ENCODE results near the gene ACKR3. TPM values are rescaled to one million over a fixed set of nuclear protein-coding genes. Genes with fewer than 3 reads are reported as not detected.

The ACKR3 gene
- total and polyA plus RNA-seq, 12 donors = 1.1 to 12.8 (median 1.9) TPM

- H3K27ac ChIP-seq = no peak overlapping the region
- no peaks in the 10 kb centered on the region for H3K36me3 ChIP-seq (replicated peaks in 1 of 2)
- 88 to 92% (median 90%) methylated on average over 9 of the region's 9 CpGs for WGBS, 4 donors
- no peaks in the 10 kb centered on the region for H3K4me1 ChIP-seq (replicated peaks in 1 of 2)
- H3K4me3 ChIP-seq = no peak overlapping the region
- no peak for DNase-seq
- no peaks in the 10 kb centered on the region for H3K9me3 ChIP-seq (replicated peaks in 1 of 3)
- TF ChIP-seq, protein P1, sequence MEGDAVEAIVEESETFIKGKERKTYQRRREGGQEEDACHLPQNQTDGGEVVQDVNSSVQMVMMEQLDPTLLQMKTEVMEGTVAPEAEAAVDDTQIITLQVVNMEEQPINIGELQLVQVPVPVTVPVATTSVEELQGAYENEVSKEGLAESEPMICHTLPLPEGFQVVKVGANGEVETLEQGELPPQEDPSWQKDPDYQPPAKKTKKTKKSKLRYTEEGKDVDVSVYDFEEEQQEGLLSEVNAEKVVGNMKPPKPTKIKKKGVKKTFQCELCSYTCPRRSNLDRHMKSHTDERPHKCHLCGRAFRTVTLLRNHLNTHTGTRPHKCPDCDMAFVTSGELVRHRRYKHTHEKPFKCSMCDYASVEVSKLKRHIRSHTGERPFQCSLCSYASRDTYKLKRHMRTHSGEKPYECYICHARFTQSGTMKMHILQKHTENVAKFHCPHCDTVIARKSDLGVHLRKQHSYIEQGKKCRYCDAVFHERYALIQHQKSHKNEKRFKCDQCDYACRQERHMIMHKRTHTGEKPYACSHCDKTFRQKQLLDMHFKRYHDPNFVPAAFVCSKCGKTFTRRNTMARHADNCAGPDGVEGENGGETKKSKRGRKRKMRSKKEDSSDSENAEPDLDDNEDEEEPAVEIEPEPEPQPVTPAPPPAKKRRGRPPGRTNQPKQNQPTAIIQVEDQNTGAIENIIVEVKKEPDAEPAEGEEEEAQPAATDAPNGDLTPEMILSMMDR (IDR thresholded peaks at IDR 0.05) = no peak
- no peak for TF ChIP-seq POLR2A (IDR thresholded peaks at IDR 0.05)
- intact Hi-C loops (cut with DNase I) = no loop called here
- H3K27me3 ChIP-seq = no peaks in the 10 kb centered on the region
These were observed 9.6 kb downstream of the ACKR3 start for GRCh38 chr2:236579048-236579745.

GRCh38 chr2:236579746-236580315 is 10.2 kb downstream of the ACKR3 start:
- no peaks in the 10 kb centered on the region for H3K27me3 ChIP-seq
- no peaks in the 10 kb centered on the region for H3K4me1 ChIP-seq (replicated peaks in 1 of 2)
- no peaks in the 10 kb centered on the region for H3K36me3 ChIP-seq (replicated peaks in 1 of 2)
- no peak for DNase-seq
- intact Hi-C loops (cut with DNase I) = no loop called here
- H3K4me3 ChIP-seq = no peak overlapping the region
- H3K27ac ChIP-seq = no peak overlapping the region
- WGBS, 4 donors = 82 to 96% (median 84%) methylated on average over 9 of the region's 9 CpGs
- TF ChIP-seq, protein P1 (IDR thresholded peaks at IDR 0.05) = no peak
- TF ChIP-seq POLR2A (IDR thresholded peaks at IDR 0.05) = no peak
- H3K9me3 ChIP-seq (replicated peaks in 1 of 3) = no peaks in the 10 kb centered on the region

DNA sequence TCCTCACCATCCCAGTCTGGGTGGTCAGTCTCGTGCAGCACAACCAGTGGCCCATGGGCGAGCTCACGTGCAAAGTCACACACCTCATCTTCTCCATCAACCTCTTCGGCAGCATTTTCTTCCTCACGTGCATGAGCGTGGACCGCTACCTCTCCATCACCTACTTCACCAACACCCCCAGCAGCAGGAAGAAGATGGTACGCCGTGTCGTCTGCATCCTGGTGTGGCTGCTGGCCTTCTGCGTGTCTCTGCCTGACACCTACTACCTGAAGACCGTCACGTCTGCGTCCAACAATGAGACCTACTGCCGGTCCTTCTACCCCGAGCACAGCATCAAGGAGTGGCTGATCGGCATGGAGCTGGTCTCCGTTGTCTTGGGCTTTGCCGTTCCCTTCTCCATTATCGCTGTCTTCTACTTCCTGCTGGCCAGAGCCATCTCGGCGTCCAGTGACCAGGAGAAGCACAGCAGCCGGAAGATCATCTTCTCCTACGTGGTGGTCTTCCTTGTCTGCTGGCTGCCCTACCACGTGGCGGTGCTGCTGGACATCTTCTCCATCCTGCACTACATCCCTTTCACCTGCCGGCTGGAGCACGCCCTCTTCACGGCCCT is 11.2 kb downstream of the ACKR3 start:
- H3K36me3 ChIP-seq (replicated peaks in 1 of 2) = no peaks in the 10 kb centered on the region
- no peak overlapping the region for H3K4me3 ChIP-seq
- no peaks in the 10 kb centered on the region for H3K4me1 ChIP-seq (replicated peaks in 1 of 2)
- intact Hi-C loops (cut with DNase I) = no loop called here
- H3K27me3 ChIP-seq = no peaks in the 10 kb centered on the region
- DNase-seq = no peak
- no peak for TF ChIP-seq POLR2A (IDR thresholded peaks at IDR 0.05)
- TF ChIP-seq, protein P1 (IDR thresholded peaks at IDR 0.05) = no peak
- WGBS, 4 donors = 93 to 95% (median 94%) methylated on average over 29 of the region's 29 CpGs
- H3K27ac ChIP-seq = no peak overlapping the region
- H3K9me3 ChIP-seq (replicated peaks in 1 of 3) = no peaks in the 10 kb centered on the region

DNA sequence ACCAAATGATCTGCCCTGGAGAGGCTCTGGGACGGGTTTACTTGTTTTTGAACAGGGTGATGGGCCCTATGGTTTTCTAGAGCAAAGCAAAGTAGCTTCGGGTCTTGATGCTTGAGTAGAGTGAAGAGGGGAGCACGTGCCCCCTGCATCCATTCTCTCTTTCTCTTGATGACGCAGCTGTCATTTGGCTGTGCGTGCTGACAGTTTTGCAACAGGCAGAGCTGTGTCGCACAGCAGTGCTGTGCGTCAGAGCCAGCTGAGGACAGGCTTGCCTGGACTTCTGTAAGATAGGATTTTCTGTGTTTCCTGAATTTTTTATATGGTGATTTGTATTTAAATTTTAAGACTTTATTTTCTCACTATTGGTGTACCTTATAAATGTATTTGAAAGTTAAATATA is 11.9 kb downstream of the ACKR3 start:
- Histone ChIP-seq H3K4me1 (replicated peaks in 1 of 2) (no peaks in the 10 kb centered on the region), H3K27me3 (no peaks in the 10 kb centered on the region), H3K27ac (no peak overlapping the region), H3K4me3 (no peak overlapping the region), H3K36me3 (replicated peaks in 1 of 2) (no peaks in the 10 kb centered on the region), H3K9me3 (replicated peaks in 1 of 3) (no peaks in the 10 kb centered on the region)
- intact Hi-C loops (cut with DNase I) = no loop called here
- TF ChIP-seq, protein P1 (IDR thresholded peaks at IDR 0.05) = no peak
- TF ChIP-seq POLR2A (IDR thresholded peaks at IDR 0.05) = no peak
- WGBS, 4 donors = 83 to 94% (median 91%) methylated on average over 7 of the region's 7 CpGs
- DNase-seq = no peak
